ENCODE data around the gene ALKBH4.
"Not testable (repeated sequence)": the region's sequence is repeated elsewhere in the genome, so short reads cannot be mapped to it uniquely, and the experiment has no call there.

DNA sequence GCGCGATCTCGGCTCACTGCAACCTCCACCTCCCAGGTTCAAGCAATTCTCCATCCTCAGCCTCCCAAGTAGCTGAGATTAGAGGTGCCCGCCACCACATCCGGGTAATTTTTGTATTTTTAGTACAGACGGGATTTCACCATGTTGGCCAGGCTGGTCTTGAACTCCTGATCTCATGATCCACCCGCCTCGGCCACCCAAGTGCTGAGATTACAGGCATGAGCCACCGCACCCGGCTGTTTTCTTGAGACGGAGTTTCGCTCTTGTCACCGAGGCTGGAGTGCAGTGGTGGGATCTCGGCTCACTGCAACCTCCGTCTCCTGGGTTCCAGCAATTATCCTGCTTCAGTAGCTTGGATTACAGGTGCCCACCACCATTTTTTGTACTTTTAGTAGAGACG, 33.7 kb upstream of the ALKBH4 start:
- TF ChIP-seq, protein P1, sequence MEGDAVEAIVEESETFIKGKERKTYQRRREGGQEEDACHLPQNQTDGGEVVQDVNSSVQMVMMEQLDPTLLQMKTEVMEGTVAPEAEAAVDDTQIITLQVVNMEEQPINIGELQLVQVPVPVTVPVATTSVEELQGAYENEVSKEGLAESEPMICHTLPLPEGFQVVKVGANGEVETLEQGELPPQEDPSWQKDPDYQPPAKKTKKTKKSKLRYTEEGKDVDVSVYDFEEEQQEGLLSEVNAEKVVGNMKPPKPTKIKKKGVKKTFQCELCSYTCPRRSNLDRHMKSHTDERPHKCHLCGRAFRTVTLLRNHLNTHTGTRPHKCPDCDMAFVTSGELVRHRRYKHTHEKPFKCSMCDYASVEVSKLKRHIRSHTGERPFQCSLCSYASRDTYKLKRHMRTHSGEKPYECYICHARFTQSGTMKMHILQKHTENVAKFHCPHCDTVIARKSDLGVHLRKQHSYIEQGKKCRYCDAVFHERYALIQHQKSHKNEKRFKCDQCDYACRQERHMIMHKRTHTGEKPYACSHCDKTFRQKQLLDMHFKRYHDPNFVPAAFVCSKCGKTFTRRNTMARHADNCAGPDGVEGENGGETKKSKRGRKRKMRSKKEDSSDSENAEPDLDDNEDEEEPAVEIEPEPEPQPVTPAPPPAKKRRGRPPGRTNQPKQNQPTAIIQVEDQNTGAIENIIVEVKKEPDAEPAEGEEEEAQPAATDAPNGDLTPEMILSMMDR (IDR thresholded peaks at IDR 0.05): not testable (repeated sequence)
- TF ChIP-seq POLR2A (IDR thresholded peaks at IDR 0.05): not testable (repeated sequence)

Measured in heart left ventricle (tissue), 13 donors.